Osteocyte (in vitro differentiated cells): ENCODE measurements around the gene ACOXL. TPM values are rescaled to one million over a fixed set of nuclear protein-coding genes. Genes with fewer than 3 reads are reported as not detected.

Experiments used
- DNase-seq: peaks from one replicate; pipeline ENCODE4 v3.0.0; 2021; ENCODE audit warnings: mixed read lengths; ENCODE audit not compliant: unreplicated experiment; ENCODE audit errors: extremely low spot score
- H3K27ac Mint-ChIP-seq: one replicate; pipeline ENCODE4 v1.8.0; 2021; ENCODE audit warnings: mild to moderate bottlenecking, mixed read lengths; ENCODE audit not compliant: unreplicated experiment
- H3K27me3 Mint-ChIP-seq: one replicate; pipeline ENCODE4 v1.8.0; 2021; ENCODE audit warnings: mixed read lengths; ENCODE audit not compliant: unreplicated experiment
- H3K36me3 Mint-ChIP-seq: one replicate; pipeline ENCODE4 v1.8.0; 2021; ENCODE audit warnings: mixed read lengths; ENCODE audit not compliant: unreplicated experiment
- H3K4me1 Mint-ChIP-seq: one replicate; pipeline ENCODE4 v1.8.0; 2021; ENCODE audit warnings: mixed read lengths; ENCODE audit not compliant: unreplicated experiment
- H3K4me3 Mint-ChIP-seq: one replicate; pipeline ENCODE4 v1.8.0; 2021; ENCODE audit warnings: mild to moderate bottlenecking, moderate library complexity, mixed read lengths; ENCODE audit not compliant: unreplicated experiment
- H3K9me3 Mint-ChIP-seq: one replicate; pipeline ENCODE4 v1.8.0; 2021; ENCODE audit warnings: mixed read lengths; ENCODE audit not compliant: unreplicated experiment
- total RNA-seq: library from RNA; stranded (reverse); gene quantifications from 2 replicates; pipeline ENCODE4 v1.2.1, GENCODE V29; 2021
- TF ChIP-seq, protein P1 (sequence below): fragments of 200-600 bp; sonication (generic); IDR thresholded peaks from 2 replicates; pipeline ENCODE4 v1.5.0; 2021; ENCODE audit warnings: antibody characterized with exemption, mild to moderate bottlenecking, moderate library complexity

Gene ACOXL
- total RNA-seq, 1 donor from 2014 or later: not detected

DNA sequence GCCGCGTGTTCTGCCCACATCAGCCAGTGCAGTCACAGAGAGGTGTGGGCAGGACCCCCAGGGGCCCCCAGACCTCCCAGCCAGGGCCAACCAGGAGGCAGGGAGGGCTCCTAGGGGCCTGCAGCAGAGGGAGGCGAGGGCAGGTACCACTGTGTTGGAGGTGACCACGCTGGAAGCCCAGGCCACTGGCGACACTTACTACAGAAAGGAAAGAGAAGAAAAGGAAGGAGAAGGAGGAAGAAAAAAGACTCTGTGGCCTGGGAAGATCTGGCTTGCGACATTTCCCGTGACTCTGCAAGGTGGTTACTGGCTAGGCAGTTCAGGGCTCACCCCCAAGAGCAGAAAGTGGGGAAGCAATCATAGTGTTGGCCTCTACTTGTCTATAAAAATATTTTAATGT is 290.3 kb downstream of the ACOXL start:
- Mint-ChIP-seq H3K27ac (no peak overlapping the region), H3K4me1 (no peaks in the 10 kb centered on the region), H3K36me3 (no peaks in the 10 kb centered on the region), H3K4me3 (no peak overlapping the region), H3K27me3 (peaks cover 67% of the 10 kb centered on the region), H3K9me3 (no peaks in the 10 kb centered on the region)
- TF ChIP-seq, protein P1, sequence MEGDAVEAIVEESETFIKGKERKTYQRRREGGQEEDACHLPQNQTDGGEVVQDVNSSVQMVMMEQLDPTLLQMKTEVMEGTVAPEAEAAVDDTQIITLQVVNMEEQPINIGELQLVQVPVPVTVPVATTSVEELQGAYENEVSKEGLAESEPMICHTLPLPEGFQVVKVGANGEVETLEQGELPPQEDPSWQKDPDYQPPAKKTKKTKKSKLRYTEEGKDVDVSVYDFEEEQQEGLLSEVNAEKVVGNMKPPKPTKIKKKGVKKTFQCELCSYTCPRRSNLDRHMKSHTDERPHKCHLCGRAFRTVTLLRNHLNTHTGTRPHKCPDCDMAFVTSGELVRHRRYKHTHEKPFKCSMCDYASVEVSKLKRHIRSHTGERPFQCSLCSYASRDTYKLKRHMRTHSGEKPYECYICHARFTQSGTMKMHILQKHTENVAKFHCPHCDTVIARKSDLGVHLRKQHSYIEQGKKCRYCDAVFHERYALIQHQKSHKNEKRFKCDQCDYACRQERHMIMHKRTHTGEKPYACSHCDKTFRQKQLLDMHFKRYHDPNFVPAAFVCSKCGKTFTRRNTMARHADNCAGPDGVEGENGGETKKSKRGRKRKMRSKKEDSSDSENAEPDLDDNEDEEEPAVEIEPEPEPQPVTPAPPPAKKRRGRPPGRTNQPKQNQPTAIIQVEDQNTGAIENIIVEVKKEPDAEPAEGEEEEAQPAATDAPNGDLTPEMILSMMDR: no peak
- DNase-seq: no peak

DNA sequence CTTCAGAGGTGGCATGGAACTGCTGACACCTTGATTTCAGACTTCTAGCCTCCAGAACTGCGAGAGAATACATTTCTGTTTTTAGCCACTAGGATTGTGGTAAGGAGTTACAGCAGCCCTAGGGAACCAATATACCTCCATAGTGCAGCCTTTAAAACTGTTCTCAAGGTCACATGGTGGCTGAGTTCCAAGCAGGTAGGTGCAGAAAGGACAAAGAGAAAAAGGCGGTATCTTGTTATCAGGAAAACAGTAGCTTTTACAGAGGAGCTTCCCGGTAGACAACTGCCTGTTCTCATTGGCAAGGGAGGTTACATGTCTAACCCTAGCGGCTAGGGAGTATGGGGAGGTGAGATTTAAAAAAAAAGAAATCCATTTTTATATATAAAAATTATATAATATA is 292.1 kb downstream of the ACOXL start:
- no peaks in the 10 kb centered on the region for H3K4me1 Mint-ChIP-seq
- H3K4me3 Mint-ChIP-seq: no peak overlapping the region
- H3K9me3 Mint-ChIP-seq: peaks cover 3% of the 10 kb centered on the region
- peaks cover 64% of the 10 kb centered on the region for H3K27me3 Mint-ChIP-seq
- no peak overlapping the region for H3K27ac Mint-ChIP-seq
- H3K36me3 Mint-ChIP-seq: no peaks in the 10 kb centered on the region
- TF ChIP-seq, protein P1: no peak
- DNase-seq: no peak

DNA sequence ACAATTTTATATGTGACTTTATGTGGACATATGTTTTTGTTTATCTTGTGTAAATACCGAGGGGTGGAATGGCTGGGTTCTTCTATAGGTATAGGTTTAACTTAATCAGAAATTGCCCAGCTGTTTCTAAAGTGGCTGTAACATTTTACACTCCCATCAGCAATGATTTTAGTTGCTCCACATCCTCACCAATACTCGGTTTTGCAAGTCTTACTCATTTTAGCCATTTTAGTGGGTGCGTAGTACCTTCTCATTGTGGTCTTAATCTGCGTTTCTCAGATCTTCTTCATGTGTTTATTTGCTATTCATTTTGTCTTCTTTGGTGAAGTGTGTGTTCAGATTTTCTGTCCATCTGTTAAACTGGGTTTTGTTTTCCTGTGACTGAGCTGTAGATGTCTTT is 292.9 kb downstream of the ACOXL start:
- TF ChIP-seq, protein P1: no peak
- Mint-ChIP-seq H3K27ac (no peak overlapping the region), H3K36me3 (no peaks in the 10 kb centered on the region), H3K27me3 (peaks cover 66% of the 10 kb centered on the region), H3K9me3 (peaks cover 3% of the 10 kb centered on the region), H3K4me1 (no peaks in the 10 kb centered on the region), H3K4me3 (no peak overlapping the region)
- DNase-seq: no peak

DNA sequence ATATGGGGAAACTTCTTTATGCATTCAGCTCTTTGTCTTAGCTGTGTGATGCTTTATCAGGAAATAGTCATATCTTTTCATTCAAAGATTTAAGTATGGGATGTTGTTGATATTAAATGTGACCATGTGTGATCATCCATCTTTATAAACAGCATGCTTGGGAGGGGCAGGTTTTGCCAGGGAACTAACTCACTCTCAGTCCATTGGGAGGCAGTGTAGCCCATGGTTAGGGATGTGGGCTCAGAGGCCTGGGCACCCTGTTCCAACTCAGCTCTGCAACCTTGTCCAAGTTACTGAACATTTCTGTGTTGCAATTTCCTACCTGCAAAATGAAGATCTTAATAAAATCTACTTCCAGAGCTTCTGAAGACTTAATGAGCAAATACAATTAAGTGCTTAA is 296.3 kb downstream of the ACOXL start:
- Mint-ChIP-seq H3K27me3 (peaks cover 69% of the 10 kb centered on the region), H3K4me3 (no peak overlapping the region), H3K36me3 (no peaks in the 10 kb centered on the region), H3K9me3 (peaks cover 3% of the 10 kb centered on the region), H3K27ac (no peak overlapping the region), H3K4me1 (no peaks in the 10 kb centered on the region)
- TF ChIP-seq, protein P1: no peak
- DNase-seq: no peak

DNA sequence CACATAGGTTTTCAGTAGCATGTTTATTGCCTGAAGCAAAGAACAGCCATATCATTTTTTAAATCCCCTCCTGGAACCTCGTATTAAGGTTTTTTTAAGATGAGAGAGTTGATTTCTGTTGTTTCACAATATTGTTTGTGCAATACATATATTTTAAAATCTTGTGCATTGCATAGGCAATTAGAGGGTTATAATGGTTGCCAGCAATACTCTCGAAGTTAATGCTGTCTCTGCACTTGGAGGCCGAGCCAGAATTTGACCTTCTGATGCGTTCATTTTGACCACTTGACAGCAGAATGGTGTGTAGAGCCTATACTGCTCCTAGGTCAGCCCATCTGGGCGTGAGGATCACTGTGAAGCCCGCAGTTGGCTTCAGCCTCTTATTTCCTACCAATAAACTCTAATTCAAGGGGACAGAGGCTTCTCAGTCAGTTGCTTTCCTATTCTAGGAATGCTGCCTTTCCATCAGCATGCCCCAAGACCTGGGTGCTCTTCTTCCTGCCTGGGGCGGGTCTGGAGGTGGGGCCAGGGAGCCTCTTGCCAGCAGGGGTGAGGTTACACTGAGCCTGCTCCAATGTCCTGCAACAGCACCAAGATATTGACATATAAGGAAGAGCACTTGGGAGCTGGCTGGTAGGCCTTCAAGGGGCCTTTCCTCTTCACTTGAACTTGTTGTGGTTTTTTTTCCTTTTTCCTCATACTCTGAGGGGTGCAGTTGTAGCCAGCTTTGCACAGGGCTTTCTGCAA is 297.0 kb downstream of the ACOXL start:
- H3K4me1 Mint-ChIP-seq: no peaks in the 10 kb centered on the region
- no peak overlapping the region for H3K4me3 Mint-ChIP-seq
- H3K9me3 Mint-ChIP-seq: peaks cover 3% of the 10 kb centered on the region
- no peaks in the 10 kb centered on the region for H3K36me3 Mint-ChIP-seq
- H3K27ac Mint-ChIP-seq: no peak overlapping the region
- DNase-seq: no peak
- TF ChIP-seq, protein P1: no peak
- peaks cover 67% of the 10 kb centered on the region for H3K27me3 Mint-ChIP-seq
